Esophagus muscularis mucosa (tissue), 4 donors: Measurements from ENCODE around the gene POLD1. TPM values are rescaled to one million over a fixed set of nuclear protein-coding genes. Genes with fewer than 3 reads are reported as not detected.

ENCODE experiments used
- DNase-seq: peaks from one replicate; pipeline ENCODE4 v3.0.0-alpha.2; 2017; ENCODE audit errors: extremely low spot score
- H3K27ac ChIP-seq, 4 donors: fragments of 200-600 bp; sonication (generic); replicated peaks in 1 of 4; 1 replicate in 3 of 4; 2 replicates in 1 of 4; pipeline ENCODE4 v1.5.1; 2016 to 2019; ENCODE audit warnings: mild to moderate bottlenecking in 1 of 4
- H3K27me3 ChIP-seq, 4 donors: fragments of 200-600 bp; sonication (generic); one replicate each; pipeline versions ENCODE4 v1.5.1 to v1.6.0; 2016 to 2019
- H3K36me3 ChIP-seq, 4 donors: fragments of 200-600 bp; sonication (generic); one replicate each; pipeline ENCODE4 v1.5.1; 2016 to 2019
- H3K4me1 ChIP-seq, 4 donors: fragments of 200-600 bp; sonication (generic); one replicate each; pipeline ENCODE4 v1.5.1; 2016 to 2019
- H3K4me3 ChIP-seq, 4 donors: fragments of 200-600 bp; sonication (generic); 1 replicate in 2 of 4; 2 replicates in 2 of 4; pipeline ENCODE4 v1.5.1; 2016 to 2019; ENCODE audit warnings: mild to moderate bottlenecking in 4 of 4, moderate library complexity in 1 of 4
- H3K9me3 ChIP-seq, 4 donors: fragments of 200-600 bp; sonication (generic); 1 replicate in 3 of 4; 2 replicates in 1 of 4; pipeline ENCODE4 v1.5.1; 2016 to 2019
- EP300 ChIP-seq: sonication (generic); formaldehyde crosslinking; IDR thresholded peaks from one replicate; pipeline ENCODE4 v1.6.1; 2017; ENCODE audit warnings: antibody characterized with exemption
- POLR2A ChIP-seq: fragments of 450-650 bp; IDR thresholded peaks from one replicate; pipeline ENCODE4 v1.6.1; 2017; ENCODE audit warnings: antibody characterized with exemption, moderate library complexity, mild to moderate bottlenecking, low read depth
- POLR2AphosphoS5 ChIP-seq, 2 donors: sonication (generic); formaldehyde crosslinking; IDR thresholded peaks; one replicate each; pipeline ENCODE4 v1.6.1; 2017; ENCODE audit warnings: antibody characterized with exemption in 2 of 2
- WGBS: methylation state at CpG from one replicate; pipeline ENCODE4 v1.1.5; 2018; 5-methylcytosine and 5-hydroxymethylcytosine counted together
- intact Hi-C: fragments of 100-400 bp; cut with DNase I; formaldehyde crosslinking; loops from one replicate; pipeline ENCODE4 v1.15.1; 2023
- total RNA-seq, 4 donors: library from RNA; depleted of rRNA; stranded (reverse); fragments of >200 nt; gene quantifications; one replicate each; pipeline versions ENCODE4 v1.1.0 to v1.2.1, GENCODE V29; 2016
- TF ChIP-seq, protein P1 (sequence below), 3 experiments: fragments of 200-600 bp in 2 of 3; fragments of 450-650 bp in 1 of 3; sonication (generic) in 2 of 3; IDR thresholded peaks; one replicate each; pipeline ENCODE4 v1.5.1; 2017 to 2019; ENCODE audit warnings: antibody characterized with exemption in 3 of 3, mild to moderate bottlenecking in 2 of 3, moderate library complexity in 1 of 3

The POLD1 gene
- total RNA-seq, 4 donors from 2014 or later: 8.8 to 18.0 (median 11.6) TPM

DNA sequence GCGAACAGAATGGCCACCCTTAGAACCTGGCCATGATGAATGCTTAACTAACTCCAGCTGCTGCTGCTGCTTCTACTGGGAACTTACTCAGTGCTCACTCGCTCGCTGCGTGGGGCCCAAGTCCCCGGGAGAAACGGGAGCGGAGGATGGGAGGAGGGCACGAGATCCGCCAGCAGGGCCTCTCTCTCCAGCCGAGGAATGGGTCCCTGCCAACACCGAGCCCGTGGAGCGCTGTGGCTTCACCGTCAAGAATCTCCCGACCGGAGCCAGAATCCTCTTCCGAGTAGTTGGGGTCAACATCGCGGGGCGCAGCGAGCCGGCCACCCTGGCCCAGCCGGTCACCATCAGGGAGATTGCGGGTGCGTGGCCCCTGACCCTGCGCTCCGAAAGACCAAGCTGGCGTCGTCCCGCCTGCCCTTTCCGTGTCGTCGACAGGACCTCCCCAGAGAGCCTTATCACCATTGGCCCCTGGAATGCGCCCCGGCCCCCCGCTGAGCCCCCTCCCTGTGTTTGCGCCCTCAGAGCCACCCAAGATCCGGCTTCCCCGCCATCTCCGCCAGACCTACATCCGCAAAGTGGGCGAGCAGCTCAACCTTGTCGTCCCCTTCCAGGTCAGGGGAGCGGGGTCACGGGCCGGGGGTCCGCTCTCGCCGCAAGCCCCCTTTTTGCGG is 74.4 kb downstream of the POLD1 start:
- DNase-seq: no peak
- no peak for TF ChIP-seq POLR2A
- no peak for TF ChIP-seq EP300
- TF ChIP-seq POLR2AphosphoS5 (IDR thresholded peaks at IDR 0.05): no peak
- TF ChIP-seq, protein P1, sequence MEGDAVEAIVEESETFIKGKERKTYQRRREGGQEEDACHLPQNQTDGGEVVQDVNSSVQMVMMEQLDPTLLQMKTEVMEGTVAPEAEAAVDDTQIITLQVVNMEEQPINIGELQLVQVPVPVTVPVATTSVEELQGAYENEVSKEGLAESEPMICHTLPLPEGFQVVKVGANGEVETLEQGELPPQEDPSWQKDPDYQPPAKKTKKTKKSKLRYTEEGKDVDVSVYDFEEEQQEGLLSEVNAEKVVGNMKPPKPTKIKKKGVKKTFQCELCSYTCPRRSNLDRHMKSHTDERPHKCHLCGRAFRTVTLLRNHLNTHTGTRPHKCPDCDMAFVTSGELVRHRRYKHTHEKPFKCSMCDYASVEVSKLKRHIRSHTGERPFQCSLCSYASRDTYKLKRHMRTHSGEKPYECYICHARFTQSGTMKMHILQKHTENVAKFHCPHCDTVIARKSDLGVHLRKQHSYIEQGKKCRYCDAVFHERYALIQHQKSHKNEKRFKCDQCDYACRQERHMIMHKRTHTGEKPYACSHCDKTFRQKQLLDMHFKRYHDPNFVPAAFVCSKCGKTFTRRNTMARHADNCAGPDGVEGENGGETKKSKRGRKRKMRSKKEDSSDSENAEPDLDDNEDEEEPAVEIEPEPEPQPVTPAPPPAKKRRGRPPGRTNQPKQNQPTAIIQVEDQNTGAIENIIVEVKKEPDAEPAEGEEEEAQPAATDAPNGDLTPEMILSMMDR (IDR thresholded peaks at IDR 0.05): no peak
- Histone ChIP-seq H3K9me3 (no peaks in the 10 kb centered on the region), H3K27me3 (peaks cover 0 to 70% (median 20%) of the 10 kb centered on the region in 4 donors), H3K4me3 (no peak overlapping the region), H3K36me3 (no peaks in the 10 kb centered on the region), H3K4me1 (no peaks in the 10 kb centered on the region), H3K27ac (no peak overlapping the region)
- WGBS: 51% methylated on average over 34 of the region's 50 CpGs
- intact Hi-C loops: no loop called here

DNA sequence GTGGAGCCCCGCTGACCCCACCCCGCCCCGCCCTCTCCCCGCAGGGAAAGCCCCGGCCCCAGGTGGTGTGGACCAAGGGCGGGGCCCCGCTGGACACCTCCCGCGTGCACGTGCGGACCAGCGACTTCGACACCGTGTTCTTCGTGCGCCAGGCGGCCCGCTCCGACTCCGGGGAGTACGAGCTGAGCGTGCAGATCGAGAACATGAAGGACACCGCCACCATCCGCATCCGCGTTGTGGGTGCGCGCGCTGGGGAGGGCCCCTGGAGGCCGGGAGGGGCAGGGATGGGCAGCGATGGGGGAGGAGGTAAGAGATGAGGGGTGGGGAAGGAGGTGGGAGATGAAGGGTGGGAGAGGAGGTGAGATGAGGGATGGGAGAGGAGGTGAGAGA is 74.9 kb downstream of the POLD1 start:
- no peak for DNase-seq
- TF ChIP-seq, protein P1 (IDR thresholded peaks at IDR 0.05): no peak
- TF ChIP-seq POLR2A (no peak), POLR2AphosphoS5 (IDR thresholded peaks at IDR 0.05) (no peak), EP300 (no peak)
- WGBS: 66% methylated on average over 9 of the region's 32 CpGs
- H3K9me3 ChIP-seq: no peaks in the 10 kb centered on the region
- peaks cover 0 to 71% (median 20%) of the 10 kb centered on the region in 4 donors for H3K27me3 ChIP-seq
- H3K4me3 ChIP-seq: no peak overlapping the region
- no peak overlapping the region for H3K27ac ChIP-seq
- intact Hi-C loops: no loop called here
- no peaks in the 10 kb centered on the region for H3K4me1 ChIP-seq
- H3K36me3 ChIP-seq: no peaks in the 10 kb centered on the region

DNA sequence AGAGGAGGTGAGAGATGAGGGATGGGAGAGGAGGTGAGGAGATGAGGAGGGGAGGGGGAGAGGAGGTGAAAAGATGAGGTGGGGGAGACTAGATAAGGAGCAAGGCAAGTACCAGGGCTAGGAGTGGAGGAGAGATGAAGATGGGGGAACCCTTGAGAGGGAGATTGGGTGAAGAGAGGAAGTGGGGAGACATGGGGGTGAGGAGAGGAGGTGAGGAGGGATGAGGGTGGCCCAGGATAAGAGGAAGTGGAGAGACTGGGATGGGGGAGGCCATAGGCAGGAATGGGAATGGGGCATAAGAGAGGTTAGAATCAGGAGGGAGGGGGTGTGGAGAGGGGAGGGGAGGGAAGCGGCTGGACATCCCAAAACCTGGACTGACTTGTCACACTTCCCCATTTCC is 75.5 kb downstream of the POLD1 start:
- intact Hi-C loops: loop anchor here (2.0 kb wide), 1 partner anchor 91 kb away; no protein-coding TSS in a partner anchor
- H3K27ac ChIP-seq: no peak overlapping the region
- 66% methylated on average over 1 of the region's 1 CpG for WGBS
- H3K9me3 ChIP-seq: no peaks in the 10 kb centered on the region
- DNase-seq: no peak
- no peaks in the 10 kb centered on the region for H3K4me1 ChIP-seq
- no peak for TF ChIP-seq POLR2A
- TF ChIP-seq POLR2AphosphoS5 (IDR thresholded peaks at IDR 0.05): no peak
- TF ChIP-seq, protein P1 (IDR thresholded peaks at IDR 0.05): no peak
- no peak for TF ChIP-seq EP300
- no peak overlapping the region for H3K4me3 ChIP-seq
- no peaks in the 10 kb centered on the region for H3K36me3 ChIP-seq
- peaks cover 0 to 75% (median 20%) of the 10 kb centered on the region in 4 donors for H3K27me3 ChIP-seq

DNA sequence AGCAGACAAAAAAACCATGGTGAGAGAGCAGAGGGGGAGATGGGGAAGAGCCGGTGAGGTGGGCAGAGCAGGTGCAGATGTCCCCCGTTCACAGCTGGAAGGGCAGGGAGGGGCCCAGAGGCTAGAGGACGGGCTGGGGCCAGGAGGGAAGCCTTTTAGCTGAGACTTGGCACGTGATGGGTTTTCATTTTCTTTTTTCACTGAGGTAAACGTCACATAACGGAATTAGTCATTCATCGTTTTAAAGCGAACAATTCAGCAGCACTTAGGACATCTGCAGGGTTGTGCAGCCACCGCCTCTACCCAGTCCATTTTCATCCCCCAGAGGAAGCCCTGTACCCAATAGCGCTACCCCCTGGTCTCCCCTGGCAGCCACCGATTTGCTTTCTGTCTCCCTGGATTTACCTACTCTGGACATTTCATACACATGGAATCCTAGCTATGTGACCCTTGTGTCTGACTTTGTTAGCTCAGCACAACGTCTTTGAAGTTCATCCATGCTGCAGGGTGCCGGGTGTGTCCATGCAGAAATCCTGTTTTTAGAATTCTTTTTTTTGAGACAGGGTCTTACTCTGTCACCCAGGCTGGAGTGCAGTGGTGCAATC is 76.1 kb downstream of the POLD1 start:
- no peak for DNase-seq
- no peak overlapping the region for H3K4me3 ChIP-seq
- WGBS: 34% methylated on average over 13 of the region's 13 CpGs
- no peak for TF ChIP-seq POLR2A
- no peak for TF ChIP-seq POLR2AphosphoS5 (IDR thresholded peaks at IDR 0.05)
- TF ChIP-seq EP300: no peak
- TF ChIP-seq, protein P1 (IDR thresholded peaks at IDR 0.05): no peak
- no peaks in the 10 kb centered on the region for H3K36me3 ChIP-seq
- no peaks in the 10 kb centered on the region for H3K4me1 ChIP-seq
- no peak overlapping the region for H3K27ac ChIP-seq
- intact Hi-C loops: loop anchor here (2.0 kb wide), 1 partner anchor 91 kb away; no protein-coding TSS in a partner anchor
- H3K27me3 ChIP-seq: peaks cover 0 to 81% (median 20%) of the 10 kb centered on the region in 4 donors
- no peaks in the 10 kb centered on the region for H3K9me3 ChIP-seq
